OCI-LY7 (cell line): ENCODE data around the gene TRDN. TPM values are rescaled to one million over a fixed set of nuclear protein-coding genes. Genes with fewer than 3 reads are reported as not detected.

ENCODE experiments used
- BruUV-seq: library from RNA; stranded (reverse); fragments of 400-500 nt; replicated peaks from 2 replicates; lab custom pipeline; 2021; lab: Mats Ljungman, UMichigan
- CTCF ChIA-PET: fragments of 300-600 bp; sonication (Branson Sonifier 250); formaldehyde crosslinking; loops from one replicate; lab custom pipeline; 2022; ENCODE audit warnings: antibody characterized with exemption; ENCODE audit not compliant: unreplicated experiment; lab: Charles Lee
- POLR2A ChIA-PET: fragments of 300-600 bp; sonication (Branson Sonifier 250); formaldehyde crosslinking; loops from one replicate; lab custom pipeline; 2022; ENCODE audit warnings: antibody characterized with exemption; lab: Charles Lee
- DNase-seq: peaks from one replicate; pipeline ENCODE4 v3.0.0-alpha.2; 2015; ENCODE audit warnings: low spot score
- H2AFZ ChIP-seq: fragments of 200-600 bp; sonication (generic), shearing (Covaris generic); 2 replicates; pipeline ENCODE4 v1.6.1; 2014; ENCODE audit warnings: mild to moderate bottlenecking, antibody characterized with exemption, low read length, moderate library complexity
- H3K27ac ChIP-seq: fragments of 200-600 bp; sonication (generic); 2 replicates; pipeline ENCODE4 v1.5.1; 2014; ENCODE audit warnings: mixed run types, low read depth, mild to moderate bottlenecking, moderate library complexity, low read length, inconsistent platforms; ENCODE audit not compliant: poor library complexity, severe bottlenecking
- H3K36me3 ChIP-seq: fragments of 200-600 bp; sonication (generic); 2 replicates; pipeline ENCODE4 v1.6.1; 2014; ENCODE audit warnings: mild to moderate bottlenecking, antibody characterized with exemption, low read length, moderate library complexity, mixed read lengths; ENCODE audit not compliant: insufficient read depth
- H3K4me1 ChIP-seq: fragments of 200-600 bp; sonication (generic); 2 replicates; pipeline ENCODE4 v1.5.1; 2014; ENCODE audit warnings: mild to moderate bottlenecking, low read length; ENCODE audit not compliant: insufficient read depth, poor library complexity, severe bottlenecking
- H3K4me2 ChIP-seq: fragments of 200-600 bp; sonication (generic); 2 replicates; pipeline ENCODE4 v1.6.1; 2014; ENCODE audit warnings: mild to moderate bottlenecking, low read length
- H3K4me3 ChIP-seq: fragments of 200-600 bp; sonication (generic); 2 replicates; pipeline ENCODE4 v1.5.1; 2014; ENCODE audit warnings: mild to moderate bottlenecking, low read depth, low read length; ENCODE audit not compliant: poor library complexity, severe bottlenecking
- H3K79me2 ChIP-seq: fragments of 200-600 bp; sonication (generic); 2 replicates; pipeline ENCODE4 v1.6.1; 2016; ENCODE audit warnings: low read depth, mild to moderate bottlenecking, low read length, moderate library complexity, mixed read lengths; ENCODE audit not compliant: insufficient read depth
- H3K9me2 ChIP-seq: fragments of 200-600 bp; sonication (generic); 2 replicates; pipeline ENCODE4 v1.6.1; 2016; ENCODE audit warnings: mild to moderate bottlenecking, low read length, mixed read lengths; ENCODE audit not compliant: insufficient read depth
- H3K9me3 ChIP-seq: fragments of 200-600 bp; sonication (generic); 2 replicates; pipeline ENCODE4 v1.6.1; 2014; ENCODE audit warnings: mild to moderate bottlenecking, mixed run types, low read length, mixed read lengths
- H4K20me1 ChIP-seq: fragments of 200-600 bp; sonication (generic); 2 replicates; pipeline ENCODE4 v1.6.1; 2014; ENCODE audit warnings: mild to moderate bottlenecking, antibody characterized with exemption, low read length, moderate library complexity, mixed read lengths; ENCODE audit not compliant: insufficient read depth
- EZH2phosphoT487 ChIP-seq: fragments of 200-600 bp; sonication (generic); IDR thresholded peaks from 2 replicates; pipeline ENCODE4 v1.6.1; 2018; ENCODE audit warnings: low read depth, borderline replicate concordance, mild to moderate bottlenecking, mixed run types, antibody characterized with exemption, low read length, moderate library complexity, mixed read lengths
- intact Hi-C: fragments of 100-400 bp; cut with micrococcal nuclease; formaldehyde crosslinking; loops from one replicate; pipeline ENCODE4 v1.10.0; 2022; ENCODE audit not compliant: unreplicated experiment
- total RNA-seq, 2 experiments: library from RNA; depleted of rRNA in 1 of 2; stranded (reverse); fragments of >200 nt in 1 of 2; shearing (Covaris generic) in 1 of 2; gene quantifications; 2 replicates each; pipeline ENCODE4 v1.2.3, GENCODE V29; 2014 to 2022
- TF ChIP-seq, protein P1 (sequence below): fragments of 200-600 bp; sonication (generic); conservative IDR thresholded peaks from 2 replicates; pipeline ENCODE4 v1.5.1; 2014; ENCODE audit warnings: mild to moderate bottlenecking, antibody characterized with exemption, low read length, moderate library complexity, mixed read lengths

Gene TRDN
- total RNA-seq, 2 experiments from 2014 or later = not detected

DNA sequence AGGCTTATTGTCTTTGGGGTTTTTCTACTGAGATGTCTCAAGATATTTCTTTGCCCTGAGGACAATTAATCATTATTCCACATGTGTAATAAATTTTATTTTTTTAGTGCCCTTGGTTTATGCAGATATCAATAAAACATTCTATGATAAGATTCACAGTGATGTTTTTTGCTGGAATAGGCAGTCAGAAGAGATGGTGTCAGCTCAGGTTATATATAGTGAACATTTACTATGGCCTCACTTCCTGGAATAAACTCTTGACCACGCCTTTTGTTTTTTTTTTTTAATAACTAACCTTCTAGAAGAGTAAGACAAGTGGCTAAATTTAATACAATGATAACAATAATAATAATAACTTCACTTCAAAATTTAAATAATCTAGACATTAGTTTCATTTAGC, 209.7 kb downstream of the TRDN start:
- BruUV-seq = no TSS peak
- Histone ChIP-seq H3K27ac (no peak overlapping the region), H2AFZ (no peak overlapping the region), H3K9me2 (no peaks in the 10 kb centered on the region), H3K4me1 (no peaks in the 10 kb centered on the region), H3K4me2 (no peak overlapping the region), H3K36me3 (no peaks in the 10 kb centered on the region), H3K9me3 (no peaks in the 10 kb centered on the region), H3K79me2 (no peaks in the 10 kb centered on the region), H3K4me3 (no peak overlapping the region), H4K20me1 (no peaks in the 10 kb centered on the region)
- POLR2A ChIA-PET = interaction anchor here (0.7 to 1.0 kb wide), 2 partner anchors 14 to 747 kb away, joined by 3 to 4 read pairs; no protein-coding TSS in a partner anchor
- no peak for TF ChIP-seq EZH2phosphoT487
- TF ChIP-seq, protein P1, sequence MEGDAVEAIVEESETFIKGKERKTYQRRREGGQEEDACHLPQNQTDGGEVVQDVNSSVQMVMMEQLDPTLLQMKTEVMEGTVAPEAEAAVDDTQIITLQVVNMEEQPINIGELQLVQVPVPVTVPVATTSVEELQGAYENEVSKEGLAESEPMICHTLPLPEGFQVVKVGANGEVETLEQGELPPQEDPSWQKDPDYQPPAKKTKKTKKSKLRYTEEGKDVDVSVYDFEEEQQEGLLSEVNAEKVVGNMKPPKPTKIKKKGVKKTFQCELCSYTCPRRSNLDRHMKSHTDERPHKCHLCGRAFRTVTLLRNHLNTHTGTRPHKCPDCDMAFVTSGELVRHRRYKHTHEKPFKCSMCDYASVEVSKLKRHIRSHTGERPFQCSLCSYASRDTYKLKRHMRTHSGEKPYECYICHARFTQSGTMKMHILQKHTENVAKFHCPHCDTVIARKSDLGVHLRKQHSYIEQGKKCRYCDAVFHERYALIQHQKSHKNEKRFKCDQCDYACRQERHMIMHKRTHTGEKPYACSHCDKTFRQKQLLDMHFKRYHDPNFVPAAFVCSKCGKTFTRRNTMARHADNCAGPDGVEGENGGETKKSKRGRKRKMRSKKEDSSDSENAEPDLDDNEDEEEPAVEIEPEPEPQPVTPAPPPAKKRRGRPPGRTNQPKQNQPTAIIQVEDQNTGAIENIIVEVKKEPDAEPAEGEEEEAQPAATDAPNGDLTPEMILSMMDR = no peak
- intact Hi-C loops = no loop called here
- no peak for DNase-seq
- CTCF ChIA-PET = no interaction called here

DNA sequence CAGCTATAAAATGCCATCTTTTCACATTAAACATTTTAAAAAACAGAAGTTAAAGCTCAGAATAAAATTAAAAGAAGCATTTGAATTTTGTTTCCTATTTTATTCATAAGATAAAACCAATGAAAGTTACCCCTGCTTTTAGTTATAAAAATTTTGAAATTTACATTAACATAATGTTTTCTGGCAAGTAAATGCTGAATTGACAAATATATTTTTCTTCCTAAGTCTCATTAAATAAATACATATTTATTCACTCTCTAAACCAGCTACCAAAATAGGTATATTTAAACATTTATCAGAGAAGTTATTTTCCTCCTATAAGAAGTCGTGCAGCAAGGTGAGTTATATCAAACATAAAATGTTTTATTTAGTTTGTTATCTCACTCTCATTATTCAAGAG, 213.6 kb downstream of the TRDN start:
- Histone ChIP-seq H3K4me3 (no peak overlapping the region), H3K27ac (no peak overlapping the region), H3K36me3 (no peaks in the 10 kb centered on the region), H3K4me1 (no peaks in the 10 kb centered on the region), H2AFZ (no peak overlapping the region), H3K4me2 (no peak overlapping the region), H3K79me2 (no peaks in the 10 kb centered on the region), H3K9me2 (no peaks in the 10 kb centered on the region), H4K20me1 (no peaks in the 10 kb centered on the region), H3K9me3 (no peaks in the 10 kb centered on the region)
- DNase-seq = no peak
- CTCF ChIA-PET = no interaction called here
- no TSS peak for BruUV-seq
- POLR2A ChIA-PET = interaction anchor here (0.7 kb wide), 1 partner anchor 34 kb away, joined by 3 read pairs; no protein-coding TSS in a partner anchor
- intact Hi-C loops = no loop called here
- no peak for TF ChIP-seq EZH2phosphoT487
- TF ChIP-seq, protein P1 = no peak

DNA sequence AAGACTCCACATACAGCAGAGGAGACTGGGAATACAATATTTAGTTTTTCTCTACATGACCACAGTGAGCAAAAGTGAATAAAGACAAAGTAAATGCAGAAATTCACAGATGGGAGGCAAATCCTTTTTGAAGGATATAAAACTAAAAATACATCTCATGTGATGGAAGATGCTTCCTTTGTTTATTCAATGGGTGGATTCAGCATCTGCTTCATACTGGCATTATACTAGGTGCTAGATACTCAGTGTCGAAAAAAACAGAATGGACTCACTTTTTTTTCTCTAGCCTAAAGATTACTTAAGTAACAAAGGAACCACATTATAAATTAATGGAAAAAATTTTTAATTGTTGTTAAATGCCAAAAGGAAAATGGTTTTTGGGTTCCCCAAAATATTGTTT, 216.2 kb downstream of the TRDN start:
- no peak overlapping the region for H3K4me2 ChIP-seq
- no peak for DNase-seq
- no TSS peak for BruUV-seq
- H4K20me1 ChIP-seq = no peaks in the 10 kb centered on the region
- H3K27ac ChIP-seq = no peak overlapping the region
- POLR2A ChIA-PET = no interaction called here
- TF ChIP-seq, protein P1 = no peak
- no peak for TF ChIP-seq EZH2phosphoT487
- CTCF ChIA-PET = no interaction called here
- intact Hi-C loops = no loop called here
- no peak overlapping the region for H2AFZ ChIP-seq
- H3K36me3 ChIP-seq = no peaks in the 10 kb centered on the region
- no peak overlapping the region for H3K4me3 ChIP-seq
- H3K4me1 ChIP-seq = no peaks in the 10 kb centered on the region
- H3K9me2 ChIP-seq = no peaks in the 10 kb centered on the region
- no peaks in the 10 kb centered on the region for H3K79me2 ChIP-seq
- no peaks in the 10 kb centered on the region for H3K9me3 ChIP-seq
